Measurements from ENCODE around the gene CIBAR2. TPM values are rescaled to one million over a fixed set of nuclear protein-coding genes. Genes with fewer than 3 reads are reported as not detected.

CIBAR2 gene
- total and polyA plus RNA-seq, 9 of the 15 experiments (the other 6 are each of a cell fraction or from before 2014, with no cell fraction given), result not detected

GRCh38 chr16:85156440-85156839 is 44.2 kb upstream of the CIBAR2 start:
- 13% methylated on average over 7 of the region's 7 CpGs for WGBS (ENCODE audit: insufficient coverage, low coverage, missing lambda C conversion rate)

More at GRCh38 chr16:85156440-85156839, 44.2 kb upstream of the CIBAR2 start:
- ATAC-seq, result no peak
- FAIRE-seq, result no peak
- no TSS peak for BruUV-seq (replicated peaks)
- in situ Hi-C loops (cut with MboI) (no loop called here), intact Hi-C loops (cut with micrococcal nuclease) (no loop called here)
- TF ChIP-seq PTTG1 (tag; IDR thresholded peaks at IDR 0.05; ENCODE audit: low read depth) (no peak), PATZ1 (CRISPR knock-in tag; IDR thresholded peaks at IDR 0.05; ENCODE audit: borderline replicate concordance) (no peak), ZNF551 (CRISPR knock-in tag; IDR thresholded peaks at IDR 0.05) (no peak), MEIS2 (IDR thresholded peaks at IDR 0.05; ENCODE audit: partially characterized antibody) (peak; percentile 55), BRD9 (IDR thresholded peaks at IDR 0.05; ENCODE audit: low read depth, partially characterized antibody) (no peak), PTRF (tag; IDR thresholded peaks at IDR 0.05) (no peak), NCOA4 (IDR thresholded peaks at IDR 0.05; ENCODE audit: partially characterized antibody) (no peak), ATF2 (CRISPR knock-in tag; IDR thresholded peaks at IDR 0.05) (no peak)
- TF ChIP-seq, protein P1, sequence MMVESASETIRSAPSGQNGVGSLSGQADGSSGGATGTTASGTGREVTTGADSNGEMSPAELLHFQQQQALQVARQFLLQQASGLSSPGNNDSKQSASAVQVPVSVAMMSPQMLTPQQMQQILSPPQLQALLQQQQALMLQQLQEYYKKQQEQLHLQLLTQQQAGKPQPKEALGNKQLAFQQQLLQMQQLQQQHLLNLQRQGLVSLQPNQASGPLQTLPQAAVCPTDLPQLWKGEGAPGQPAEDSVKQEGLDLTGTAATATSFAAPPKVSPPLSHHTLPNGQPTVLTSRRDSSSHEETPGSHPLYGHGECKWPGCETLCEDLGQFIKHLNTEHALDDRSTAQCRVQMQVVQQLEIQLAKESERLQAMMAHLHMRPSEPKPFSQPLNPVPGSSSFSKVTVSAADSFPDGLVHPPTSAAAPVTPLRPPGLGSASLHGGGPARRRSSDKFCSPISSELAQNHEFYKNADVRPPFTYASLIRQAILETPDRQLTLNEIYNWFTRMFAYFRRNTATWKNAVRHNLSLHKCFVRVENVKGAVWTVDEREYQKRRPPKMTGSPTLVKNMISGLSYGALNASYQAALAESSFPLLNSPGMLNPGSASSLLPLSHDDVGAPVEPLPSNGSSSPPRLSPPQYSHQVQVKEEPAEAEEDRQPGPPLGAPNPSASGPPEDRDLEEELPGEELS (CRISPR knock-in tag; IDR thresholded peaks at IDR 0.05; ENCODE audit: borderline replicate concordance), result no peak
- TF ChIP-seq, protein P2, sequence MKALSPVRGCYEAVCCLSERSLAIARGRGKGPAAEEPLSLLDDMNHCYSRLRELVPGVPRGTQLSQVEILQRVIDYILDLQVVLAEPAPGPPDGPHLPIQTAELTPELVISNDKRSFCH (CRISPR knock-in tag; IDR thresholded peaks at IDR 0.05), result no peak
- TF ChIP-seq, protein P2 (tag; IDR thresholded peaks at IDR 0.05), result peak; percentile 60; the same call in 1 of the 2 replicates
- TF ChIP-seq, protein P3, sequence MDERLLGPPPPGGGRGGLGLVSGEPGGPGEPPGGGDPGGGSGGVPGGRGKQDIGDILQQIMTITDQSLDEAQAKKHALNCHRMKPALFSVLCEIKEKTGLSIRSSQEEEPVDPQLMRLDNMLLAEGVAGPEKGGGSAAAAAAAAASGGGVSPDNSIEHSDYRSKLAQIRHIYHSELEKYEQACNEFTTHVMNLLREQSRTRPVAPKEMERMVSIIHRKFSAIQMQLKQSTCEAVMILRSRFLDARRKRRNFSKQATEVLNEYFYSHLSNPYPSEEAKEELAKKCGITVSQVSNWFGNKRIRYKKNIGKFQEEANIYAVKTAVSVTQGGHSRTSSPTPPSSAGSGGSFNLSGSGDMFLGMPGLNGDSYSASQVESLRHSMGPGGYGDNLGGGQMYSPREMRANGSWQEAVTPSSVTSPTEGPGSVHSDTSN (CRISPR knock-in tag; IDR thresholded peaks at IDR 0.05; ENCODE audit: low read depth), result no peak
- TF ChIP-seq, protein P3 (tag; conservative IDR thresholded peaks at IDR 0.05; ENCODE audit: low read depth), result 0 out of 2 replicates have a peak, but pooled peaks have one; percentile 17
- Histone ChIP-seq H3K9me3 (replicated peaks; ENCODE audit: control insufficient read depth, insufficient read depth, low read depth, low read length) (no peaks in the 10 kb centered on the region), H3K9me1 (ENCODE audit: control insufficient read depth, insufficient read depth, low read length) (no peaks in the 10 kb centered on the region), H2AFZ (ENCODE audit: low read depth, low read length) (no peak overlapping the region), H3K4me1 (replicated peaks in 1 of 2; ENCODE audit: control insufficient read depth in 2 of 2, insufficient read depth in 2 of 2, low read length in 2 of 2) (peaks cover 7 to 34% of the 10 kb centered on the region in 2 experiments; a peak in 3 of 5 replicates), H3K27ac (ENCODE audit: extremely low read depth, low read depth, low read length) (no peak overlapping the region), H3K9ac (ENCODE audit: insufficient read depth in 1 of 2, low read depth in 2 of 2, low read length in 2 of 2) (peak overlapping the region in 1 of 2 experiments; percentile 54; a peak in 1 of 4 replicates), H3K4me2 (ENCODE audit: insufficient read depth, low read length) (no peak overlapping the region), H3K27me3 (ENCODE audit: control insufficient read depth in 2 of 2, insufficient read depth in 2 of 2, low read length in 2 of 2) (peaks cover 8 to 25% of the 10 kb centered on the region in 2 experiments; a peak in 4 of 5 replicates), H4K20me1 (replicated peaks; ENCODE audit: control insufficient read depth, insufficient read depth, low read length) (peaks cover 9% of the 10 kb centered on the region), H3K36me3 (ENCODE audit: control insufficient read depth, insufficient read depth, low read length) (no peaks in the 10 kb centered on the region), H3K79me2 (ENCODE audit: control insufficient read depth, insufficient read depth, low read length) (no peaks in the 10 kb centered on the region), H3K4me3 (no peak overlapping the region)
- CTCF ChIA-PET (ENCODE audit: low intra/inter-chr PET ratio), result no interaction called here
- POLR2A ChIA-PET, result interaction anchor here (0.7 to 1.2 kb wide), 3 partner anchors 8 to 13 kb away, joined by 3 to 4 read pairs (median 3); no protein-coding TSS in a partner anchor
- DNase-seq (ENCODE audit: extremely low read depth in 1 of 4, low spot score in 3 of 4), result no peak

Measured in K562 (cell line).